HL-60 (cell line): ENCODE results near the gene PIP5K1B.

Experiments
- DNase-seq, 2 experiments: peaks; one replicate each; pipeline ENCODE4 v3.0.0-alpha.2; 2010 to 2020; ENCODE audit warnings: low read depth in 1 of 2, low spot score in 1 of 2
- H3K27ac ChIP-seq: fragments of 250-450 bp; sonication (Bioruptor Pico); replicated peaks from 2 replicates; pipeline ENCODE4 v1.5.1; 2020; ENCODE audit warnings: mild to moderate bottlenecking, moderate library complexity
- H3K27me3 ChIP-seq: fragments of 250-450 bp; sonication (Bioruptor Pico); 2 replicates; pipeline ENCODE4 v1.5.1; 2021; ENCODE audit warnings: mild to moderate bottlenecking, moderate library complexity; ENCODE audit not compliant: insufficient read depth, poor library complexity, severe bottlenecking
- H3K4me3 ChIP-seq: replicated peaks from 2 replicates; pipeline ENCODE4 v1.5.1; 2011; ENCODE audit warnings: mild to moderate bottlenecking, control low read depth, low read length; ENCODE audit not compliant: insufficient read depth
- GABPA ChIP-seq: IDR thresholded peaks from 2 replicates; pipeline ENCODE4 v1.6.1; 2012; ENCODE audit warnings: low read depth
- POLR2AphosphoS5 ChIP-seq: IDR thresholded peaks from 2 replicates; pipeline ENCODE4 v1.6.1; 2012; ENCODE audit warnings: low read depth
- SPI1 ChIP-seq: IDR thresholded peaks from 2 replicates; pipeline ENCODE4 v1.6.1; 2012; ENCODE audit warnings: low read depth, mild to moderate bottlenecking, borderline replicate concordance
- TF ChIP-seq, protein P1 (sequence below): IDR thresholded peaks from 2 replicates; pipeline ENCODE4 v1.6.1; 2012; ENCODE audit warnings: low read depth; ENCODE audit not compliant: insufficient replicate concordance
- TF ChIP-seq, protein P2 (sequence below): IDR thresholded peaks from one replicate; pipeline ENCODE4 v1.5.1; 2011; ENCODE audit warnings: low read length, control low read depth, inconsistent platforms; ENCODE audit not compliant: insufficient read depth

Gene PIP5K1B

DNA sequence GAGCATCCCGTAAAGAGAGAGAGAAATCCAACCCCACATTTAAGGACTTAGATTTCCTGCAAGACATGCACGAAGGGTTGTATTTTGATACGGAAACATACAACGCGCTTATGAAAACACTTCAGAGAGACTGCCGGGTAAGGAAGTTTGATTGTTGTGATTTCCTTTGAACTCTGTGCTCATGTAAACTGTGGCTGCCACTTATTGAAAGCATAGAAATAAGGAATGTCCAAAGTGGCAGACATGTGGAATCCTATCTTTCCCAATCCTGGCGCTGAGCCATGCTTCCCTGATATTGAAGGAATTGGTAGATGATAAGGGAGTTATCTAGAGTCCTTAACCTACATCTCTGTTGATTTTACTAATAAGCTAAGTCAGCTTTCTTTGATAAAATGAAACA, 189.5 kb downstream of the PIP5K1B start:
- DNase-seq, result no peak
- Histone ChIP-seq H3K27me3 (no peaks in the 10 kb centered on the region), H3K27ac (no peak overlapping the region), H3K4me3 (no peak overlapping the region)
- TF ChIP-seq GABPA, result no peak
- TF ChIP-seq, protein P1, sequence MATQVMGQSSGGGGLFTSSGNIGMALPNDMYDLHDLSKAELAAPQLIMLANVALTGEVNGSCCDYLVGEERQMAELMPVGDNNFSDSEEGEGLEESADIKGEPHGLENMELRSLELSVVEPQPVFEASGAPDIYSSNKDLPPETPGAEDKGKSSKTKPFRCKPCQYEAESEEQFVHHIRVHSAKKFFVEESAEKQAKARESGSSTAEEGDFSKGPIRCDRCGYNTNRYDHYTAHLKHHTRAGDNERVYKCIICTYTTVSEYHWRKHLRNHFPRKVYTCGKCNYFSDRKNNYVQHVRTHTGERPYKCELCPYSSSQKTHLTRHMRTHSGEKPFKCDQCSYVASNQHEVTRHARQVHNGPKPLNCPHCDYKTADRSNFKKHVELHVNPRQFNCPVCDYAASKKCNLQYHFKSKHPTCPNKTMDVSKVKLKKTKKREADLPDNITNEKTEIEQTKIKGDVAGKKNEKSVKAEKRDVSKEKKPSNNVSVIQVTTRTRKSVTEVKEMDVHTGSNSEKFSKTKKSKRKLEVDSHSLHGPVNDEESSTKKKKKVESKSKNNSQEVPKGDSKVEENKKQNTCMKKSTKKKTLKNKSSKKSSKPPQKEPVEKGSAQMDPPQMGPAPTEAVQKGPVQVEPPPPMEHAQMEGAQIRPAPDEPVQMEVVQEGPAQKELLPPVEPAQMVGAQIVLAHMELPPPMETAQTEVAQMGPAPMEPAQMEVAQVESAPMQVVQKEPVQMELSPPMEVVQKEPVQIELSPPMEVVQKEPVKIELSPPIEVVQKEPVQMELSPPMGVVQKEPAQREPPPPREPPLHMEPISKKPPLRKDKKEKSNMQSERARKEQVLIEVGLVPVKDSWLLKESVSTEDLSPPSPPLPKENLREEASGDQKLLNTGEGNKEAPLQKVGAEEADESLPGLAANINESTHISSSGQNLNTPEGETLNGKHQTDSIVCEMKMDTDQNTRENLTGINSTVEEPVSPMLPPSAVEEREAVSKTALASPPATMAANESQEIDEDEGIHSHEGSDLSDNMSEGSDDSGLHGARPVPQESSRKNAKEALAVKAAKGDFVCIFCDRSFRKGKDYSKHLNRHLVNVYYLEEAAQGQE, result no peak
- TF ChIP-seq, protein P2, sequence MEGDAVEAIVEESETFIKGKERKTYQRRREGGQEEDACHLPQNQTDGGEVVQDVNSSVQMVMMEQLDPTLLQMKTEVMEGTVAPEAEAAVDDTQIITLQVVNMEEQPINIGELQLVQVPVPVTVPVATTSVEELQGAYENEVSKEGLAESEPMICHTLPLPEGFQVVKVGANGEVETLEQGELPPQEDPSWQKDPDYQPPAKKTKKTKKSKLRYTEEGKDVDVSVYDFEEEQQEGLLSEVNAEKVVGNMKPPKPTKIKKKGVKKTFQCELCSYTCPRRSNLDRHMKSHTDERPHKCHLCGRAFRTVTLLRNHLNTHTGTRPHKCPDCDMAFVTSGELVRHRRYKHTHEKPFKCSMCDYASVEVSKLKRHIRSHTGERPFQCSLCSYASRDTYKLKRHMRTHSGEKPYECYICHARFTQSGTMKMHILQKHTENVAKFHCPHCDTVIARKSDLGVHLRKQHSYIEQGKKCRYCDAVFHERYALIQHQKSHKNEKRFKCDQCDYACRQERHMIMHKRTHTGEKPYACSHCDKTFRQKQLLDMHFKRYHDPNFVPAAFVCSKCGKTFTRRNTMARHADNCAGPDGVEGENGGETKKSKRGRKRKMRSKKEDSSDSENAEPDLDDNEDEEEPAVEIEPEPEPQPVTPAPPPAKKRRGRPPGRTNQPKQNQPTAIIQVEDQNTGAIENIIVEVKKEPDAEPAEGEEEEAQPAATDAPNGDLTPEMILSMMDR, result no peak
- TF ChIP-seq SPI1, result no peak
- no peak for TF ChIP-seq POLR2AphosphoS5

DNA sequence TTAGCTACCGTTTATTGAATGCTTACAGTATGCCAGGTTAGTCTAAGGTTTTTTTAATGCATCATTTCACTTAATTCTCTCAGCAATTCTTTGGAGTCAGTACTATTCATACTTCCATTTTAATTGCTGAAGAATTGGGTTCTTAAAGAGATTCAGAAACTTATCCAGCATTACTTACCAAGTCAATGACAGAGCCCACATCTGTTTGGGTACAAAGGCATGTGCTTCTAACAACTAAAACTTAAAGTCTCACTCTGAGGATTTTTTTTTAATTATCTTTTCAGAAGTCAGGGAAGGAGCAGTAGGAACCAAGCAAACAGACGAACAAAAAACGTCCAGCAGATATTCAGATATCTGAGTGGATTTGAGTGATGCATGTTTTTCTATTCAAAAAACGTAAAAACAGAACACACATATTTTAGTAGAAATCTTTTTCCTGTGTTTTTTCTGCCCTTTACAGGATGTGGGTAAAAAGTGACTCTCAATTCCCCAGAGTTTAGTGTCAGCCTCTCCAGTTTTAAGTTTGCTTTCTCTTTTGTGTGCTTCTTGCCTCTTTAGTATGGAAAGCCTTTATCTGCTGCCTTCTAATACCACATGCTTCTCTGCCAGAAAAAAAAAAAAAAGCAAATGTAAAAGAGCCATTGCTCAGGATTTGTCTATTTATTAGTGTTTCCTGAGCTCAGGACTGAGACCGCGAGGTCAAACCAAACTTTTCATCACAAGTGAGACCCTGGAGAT, 190.9 kb downstream of the PIP5K1B start:
- TF ChIP-seq, protein P2, result no peak
- TF ChIP-seq POLR2AphosphoS5 (no peak), GABPA (no peak), SPI1 (no peak)
- TF ChIP-seq, protein P1, result no peak
- Histone ChIP-seq H3K27ac (no peak overlapping the region), H3K27me3 (no peaks in the 10 kb centered on the region), H3K4me3 (no peak overlapping the region)
- DNase-seq, result no peak

DNA sequence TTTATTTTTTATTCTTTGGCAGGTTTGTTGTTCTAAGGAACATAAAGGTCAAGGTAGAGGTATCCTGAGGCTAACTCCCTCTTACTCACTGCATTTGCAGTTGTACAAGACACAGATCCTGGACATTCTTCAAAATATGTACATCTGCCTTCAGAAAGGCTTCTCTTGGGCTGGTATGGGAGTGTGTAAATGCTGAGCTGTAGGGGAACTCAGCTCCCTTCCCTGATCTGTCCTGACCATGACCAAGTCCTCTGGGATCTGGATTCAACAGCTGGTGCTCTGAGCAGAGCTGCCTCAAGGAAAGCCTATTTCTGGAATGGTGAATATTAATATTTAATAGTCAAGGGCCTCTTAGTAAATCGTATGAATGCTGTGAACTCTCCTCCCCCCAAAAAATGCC, 191.4 kb downstream of the PIP5K1B start:
- H3K27me3 ChIP-seq, result no peaks in the 10 kb centered on the region
- H3K27ac ChIP-seq, result no peak overlapping the region
- DNase-seq, result no peak
- H3K4me3 ChIP-seq, result no peak overlapping the region
- no peak for TF ChIP-seq GABPA
- no peak for TF ChIP-seq POLR2AphosphoS5
- TF ChIP-seq, protein P1, result no peak
- TF ChIP-seq, protein P2, result no peak
- no peak for TF ChIP-seq SPI1
